Activated CD4-positive, alpha-beta T cell treated with anti-CD3 and anti-CD28 coated beads, Interleukin-2, amount 50 U/mL, for 1 hour (primary cell): ENCODE data around the gene TBC1D2B.
"Not testable (repeated sequence)": the region's sequence is repeated elsewhere in the genome, so short reads cannot be mapped to it uniquely, and the experiment has no call there.

ENCODE experiments used
- DNase-seq: peaks from one replicate; pipeline ENCODE4 v3.0.0-alpha.2; 2020

Gene TBC1D2B

GRCh38 chr15:77999486-77999885 is 78.0 kb downstream of the TBC1D2B start:
- DNase-seq: no peak

GRCh38 chr15:77998592-77998991 is 78.9 kb downstream of the TBC1D2B start:
- no peak for DNase-seq

DNA sequence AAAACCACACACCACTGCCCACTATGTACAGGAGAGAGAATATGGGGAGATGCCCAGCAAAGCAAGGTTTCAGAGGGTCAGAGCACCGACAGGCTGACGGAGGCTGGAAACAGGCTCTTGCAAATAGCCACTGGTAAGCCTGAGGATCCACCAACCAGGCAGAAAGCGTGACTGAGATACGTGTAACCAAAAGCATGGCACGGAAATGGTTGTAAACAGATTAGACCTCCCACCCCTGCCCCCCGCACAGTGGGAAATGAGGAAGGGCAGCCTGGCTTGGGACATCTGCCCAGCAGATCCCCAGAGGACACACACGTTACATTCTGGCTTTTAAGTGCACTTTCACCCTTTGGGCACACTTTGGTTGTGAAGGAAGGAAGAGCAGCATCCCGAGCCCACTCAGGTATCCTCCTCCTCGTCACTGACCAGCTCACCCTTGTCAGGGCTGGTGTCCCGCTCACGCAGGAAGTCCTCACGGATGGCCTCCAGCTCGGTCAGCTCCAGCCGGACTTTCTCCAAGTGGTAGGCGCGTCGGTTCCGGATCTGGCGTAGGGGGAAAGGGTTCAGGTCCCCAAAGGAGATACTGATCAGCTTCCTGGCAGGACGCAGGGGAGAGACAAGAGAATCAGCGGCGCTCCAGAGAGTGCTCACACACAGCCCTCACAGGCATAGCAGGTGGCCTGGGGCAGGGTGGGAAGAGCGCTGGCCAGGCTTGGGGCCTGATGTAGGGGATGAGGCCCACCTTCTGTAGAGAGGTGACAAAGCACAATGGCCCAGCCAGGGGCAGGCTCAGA is 79.6 kb downstream of the TBC1D2B start:
- DNase-seq: not testable (repeated sequence)

- not testable (repeated sequence) for DNase-seq
Observed at GRCh38 chr15:77997221-77997620, 80.3 kb downstream of the TBC1D2B start.

GRCh38 chr15:77996713-77997171 is 80.8 kb downstream of the TBC1D2B start:
- not testable (repeated sequence) for DNase-seq

GRCh38 chr15:77996226-77996625 is 81.3 kb downstream of the TBC1D2B start:
- DNase-seq: not testable (repeated sequence)

DNA sequence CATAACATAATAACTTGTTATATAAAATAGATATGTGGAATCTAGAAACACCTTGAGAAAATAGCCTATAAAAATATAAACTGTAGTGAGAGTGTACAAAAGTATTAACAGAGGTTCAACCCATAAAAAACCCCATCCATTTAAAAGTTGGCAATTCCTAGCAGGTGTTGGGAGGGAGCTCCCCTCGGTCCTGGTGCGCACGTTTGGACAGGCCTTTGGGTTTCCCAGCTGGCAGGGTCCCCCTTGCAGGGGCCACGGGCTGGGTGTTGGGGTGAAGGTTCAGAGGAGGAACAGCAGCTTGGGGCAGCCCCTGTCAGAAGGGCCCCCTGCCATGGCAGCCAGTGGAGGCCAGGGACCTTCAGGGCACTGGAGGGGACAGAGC is 82.0 kb downstream of the TBC1D2B start:
- not testable (repeated sequence) for DNase-seq

DNA sequence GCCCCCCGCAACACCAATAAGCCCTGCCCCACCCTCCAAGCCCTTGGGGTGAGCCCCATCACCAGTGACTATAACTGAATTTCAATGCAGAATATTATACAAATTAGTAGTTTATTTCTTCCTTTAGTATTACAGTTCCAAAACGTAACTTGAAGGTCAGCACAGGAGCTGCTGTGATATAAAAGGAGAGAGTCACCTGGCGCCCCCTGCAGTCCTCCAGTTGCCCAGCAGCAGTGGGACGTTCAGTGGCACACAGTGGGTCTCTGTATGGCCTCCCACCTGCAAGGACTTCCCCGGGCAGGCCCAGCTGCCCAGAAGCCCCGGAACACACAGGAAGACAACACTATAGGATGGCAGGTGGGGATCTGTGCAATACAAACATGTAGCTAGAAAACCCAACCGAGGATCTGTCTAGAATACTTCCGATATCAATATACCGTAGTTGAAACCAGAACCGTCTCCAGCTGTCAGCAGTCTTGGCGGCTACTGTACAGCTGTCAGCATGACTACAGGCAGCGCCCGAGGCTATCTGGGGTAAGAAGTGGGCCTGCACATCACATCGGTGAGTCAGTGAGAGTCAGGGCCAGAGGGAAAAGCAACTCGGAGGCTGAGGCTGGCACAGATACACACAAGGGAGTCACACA is 82.5 kb downstream of the TBC1D2B start:
- DNase-seq: not testable (repeated sequence)

GRCh38 chr15:77993970-77994693 is 83.4 kb downstream of the TBC1D2B start:
- DNase-seq: not testable (repeated sequence)

- no peak for DNase-seq
Observed at GRCh38 chr15:77993374-77993911, 84.1 kb downstream of the TBC1D2B start.

- no peak for DNase-seq
Observed at GRCh38 chr15:77992356-77993222, 84.9 kb downstream of the TBC1D2B start.

DNA sequence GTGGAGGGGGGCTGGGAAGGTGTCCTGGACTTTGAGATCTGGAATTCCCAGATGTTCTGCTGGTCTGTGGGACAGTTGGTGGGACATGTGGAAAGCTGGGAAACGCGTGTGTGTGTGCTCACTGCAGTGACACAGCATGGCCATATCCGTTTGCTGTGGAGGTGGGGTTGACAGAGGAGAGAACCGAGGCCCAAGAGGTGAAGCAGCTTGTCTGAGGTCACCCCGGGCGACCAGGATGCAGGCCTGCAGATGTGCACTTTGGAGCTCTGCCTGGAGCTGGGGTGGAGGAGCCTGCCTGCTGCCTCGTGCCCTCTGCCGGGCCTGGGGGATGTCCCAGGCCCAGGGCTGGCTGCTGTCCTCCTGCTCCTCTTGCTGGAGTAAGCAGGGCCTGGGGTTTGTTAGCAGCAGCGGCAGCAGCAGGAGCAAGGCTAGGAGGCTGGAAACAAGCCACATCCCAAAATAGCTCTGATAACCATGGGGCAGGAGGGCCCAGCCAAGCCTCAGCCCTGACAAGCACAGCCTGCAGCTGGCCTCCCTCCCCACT is 85.8 kb downstream of the TBC1D2B start:
- not testable (repeated sequence) for DNase-seq

DNA sequence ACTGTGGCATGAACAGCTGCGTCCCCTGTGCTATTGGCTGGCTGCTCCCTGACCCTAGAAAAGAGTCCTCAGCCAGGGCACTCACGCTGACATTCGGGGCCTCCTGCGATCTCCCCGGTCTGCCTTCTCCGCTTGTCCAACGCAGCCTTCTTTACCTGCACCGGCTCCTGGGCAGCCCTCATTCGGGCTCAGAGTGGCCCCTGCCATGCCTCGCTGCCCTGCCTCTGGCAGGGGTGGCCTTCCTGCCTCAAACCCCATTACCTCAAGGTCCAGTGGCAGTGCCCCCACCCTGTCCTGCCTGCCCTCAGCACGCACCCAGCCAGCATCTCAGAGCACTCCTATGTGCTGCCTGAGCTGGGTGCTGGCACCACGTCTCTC is 86.5 kb downstream of the TBC1D2B start:
- no peak for DNase-seq

- no peak for DNase-seq
Observed at GRCh38 chr15:77989296-77990143, 88.0 kb downstream of the TBC1D2B start.

- DNase-seq: no peak
Observed at GRCh38 chr15:77988347-77989295, 88.9 kb downstream of the TBC1D2B start.

GRCh38 chr15:77987765-77988136 is 89.8 kb downstream of the TBC1D2B start:
- DNase-seq: not testable (repeated sequence)

DNA sequence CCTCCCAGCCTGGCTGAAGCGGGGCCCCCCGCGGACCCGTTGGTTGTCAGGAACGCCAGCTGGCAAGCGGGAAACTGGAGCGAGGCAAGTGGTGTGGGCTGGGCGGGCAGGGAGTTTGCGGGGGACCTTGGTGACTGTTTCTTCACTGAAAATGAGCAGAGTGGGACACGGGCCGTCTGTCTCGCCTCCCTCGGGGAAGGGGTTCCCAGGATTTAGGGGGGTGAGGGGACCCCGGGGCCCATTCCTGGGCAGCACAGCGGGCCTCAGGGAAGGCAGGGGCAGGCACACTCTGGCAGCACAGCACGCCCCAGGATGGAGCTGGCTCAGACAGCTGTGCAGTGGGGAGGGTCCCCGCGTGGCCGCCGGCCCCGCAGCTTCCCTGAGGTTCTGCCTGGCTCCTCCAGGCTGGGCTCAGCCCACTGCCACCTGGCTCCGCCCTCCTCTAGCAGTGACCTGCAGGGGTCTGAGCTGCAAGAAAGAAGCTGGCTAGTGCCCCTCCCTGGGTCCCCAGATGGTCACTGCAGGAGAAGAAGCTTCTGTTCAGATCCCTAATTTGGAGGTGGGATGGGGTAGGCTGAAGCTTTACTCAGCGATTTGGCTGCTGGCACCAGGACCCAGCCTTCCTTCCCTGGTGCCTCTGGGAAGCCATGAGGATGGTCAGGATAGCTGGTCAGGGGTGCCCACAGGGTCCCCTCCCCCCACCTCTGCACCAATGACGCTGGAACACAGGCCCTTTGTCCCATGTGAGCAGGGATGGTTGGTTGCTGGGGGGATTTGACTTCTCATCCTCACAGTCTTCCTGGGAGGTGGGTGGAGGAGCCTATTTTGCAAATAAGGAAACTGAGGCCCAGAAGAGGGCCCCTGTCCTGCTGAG is 90.4 kb downstream of the TBC1D2B start:
- no peak for DNase-seq

DNA sequence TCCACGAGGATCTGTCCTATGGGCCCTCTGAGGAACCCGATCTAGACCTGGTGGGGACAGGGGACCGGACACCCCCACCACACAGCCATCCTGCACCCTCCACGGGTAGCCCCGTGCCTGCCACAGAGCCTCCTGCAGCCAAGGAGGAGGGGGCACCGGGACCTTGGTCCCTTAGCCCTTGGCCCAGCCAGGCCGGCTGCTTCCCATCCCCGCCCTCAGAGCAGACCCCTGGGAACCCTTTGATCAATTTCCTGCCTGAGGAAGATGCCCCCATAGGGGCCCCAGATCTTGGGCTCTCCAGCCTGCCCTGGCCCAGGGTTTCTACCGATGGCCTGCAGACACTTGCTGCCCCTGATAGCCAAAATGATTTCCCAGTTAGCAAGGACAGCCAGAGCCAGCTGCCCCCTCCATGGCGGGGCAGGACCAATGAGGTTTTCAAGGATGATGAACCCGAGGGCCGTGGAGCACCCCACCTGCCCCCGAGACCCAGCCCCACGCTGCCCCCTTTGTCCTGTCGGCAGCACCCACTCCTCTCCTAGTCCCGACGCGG is 91.5 kb downstream of the TBC1D2B start:
- DNase-seq: no peak
